Activated naive CD8-positive, alpha-beta T cell (primary cell): ENCODE measurements around the gene CCNQ.
"Not testable (repeated sequence)": the region's sequence is repeated elsewhere in the genome, so short reads cannot be mapped to it uniquely, and the experiment has no call there.

Experiments
- H3K27ac Mint-ChIP-seq: one replicate; pipeline ENCODE4 v1.8.0; 2021; ENCODE audit warnings: mixed read lengths
- H3K27me3 Mint-ChIP-seq: one replicate; pipeline ENCODE4 v1.8.0; 2021; ENCODE audit warnings: mixed read lengths
- H3K36me3 Mint-ChIP-seq: one replicate; pipeline ENCODE4 v1.8.0; 2021; ENCODE audit warnings: mixed read lengths
- H3K4me1 Mint-ChIP-seq: one replicate; pipeline ENCODE4 v1.8.0; 2021; ENCODE audit warnings: low read depth, mixed read lengths
- H3K4me3 Mint-ChIP-seq: one replicate; pipeline ENCODE4 v1.8.0; 2021; ENCODE audit warnings: mild to moderate bottlenecking, mixed read lengths
- H3K9me3 Mint-ChIP-seq: one replicate; pipeline ENCODE4 v1.8.0; 2021; ENCODE audit warnings: low read depth, mixed read lengths

The CCNQ gene

GRCh38 chrX:153614818-153615217, 15.9 kb upstream of the CCNQ start:
- Mint-ChIP-seq H3K9me3 (no peaks in the 10 kb centered on the region), H3K27ac (no peak overlapping the region), H3K27me3 (no peaks in the 10 kb centered on the region), H3K4me1 (peaks cover 9% of the 10 kb centered on the region), H3K4me3 (peak overlapping the region; percentile 30), H3K36me3 (no peaks in the 10 kb centered on the region)

DNA sequence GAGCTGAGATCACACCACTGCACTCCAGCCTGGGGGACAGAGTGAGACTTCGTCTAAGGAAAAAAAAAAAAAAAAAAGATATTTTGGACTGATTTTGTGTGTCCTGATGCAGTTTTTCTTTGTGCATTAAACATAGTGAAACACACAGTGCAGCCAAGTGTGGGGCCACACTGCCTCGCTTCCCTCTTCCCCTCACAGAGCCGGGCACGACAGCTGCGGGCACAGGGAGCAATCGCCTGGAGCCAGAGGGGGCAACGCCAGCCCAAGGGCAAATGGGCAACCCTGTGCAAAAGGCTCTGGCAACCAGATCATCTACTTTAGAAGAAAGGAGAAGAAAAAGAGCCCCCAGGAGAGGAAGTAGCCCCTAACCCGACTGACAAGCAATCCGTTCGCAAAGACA, 13.5 kb upstream of the CCNQ start:
- Mint-ChIP-seq H3K36me3 (no peaks in the 10 kb centered on the region), H3K9me3 (no peaks in the 10 kb centered on the region), H3K27me3 (no peaks in the 10 kb centered on the region), H3K4me3 (no peak overlapping the region), H3K4me1 (peaks cover 14% of the 10 kb centered on the region), H3K27ac (no peak overlapping the region)

DNA sequence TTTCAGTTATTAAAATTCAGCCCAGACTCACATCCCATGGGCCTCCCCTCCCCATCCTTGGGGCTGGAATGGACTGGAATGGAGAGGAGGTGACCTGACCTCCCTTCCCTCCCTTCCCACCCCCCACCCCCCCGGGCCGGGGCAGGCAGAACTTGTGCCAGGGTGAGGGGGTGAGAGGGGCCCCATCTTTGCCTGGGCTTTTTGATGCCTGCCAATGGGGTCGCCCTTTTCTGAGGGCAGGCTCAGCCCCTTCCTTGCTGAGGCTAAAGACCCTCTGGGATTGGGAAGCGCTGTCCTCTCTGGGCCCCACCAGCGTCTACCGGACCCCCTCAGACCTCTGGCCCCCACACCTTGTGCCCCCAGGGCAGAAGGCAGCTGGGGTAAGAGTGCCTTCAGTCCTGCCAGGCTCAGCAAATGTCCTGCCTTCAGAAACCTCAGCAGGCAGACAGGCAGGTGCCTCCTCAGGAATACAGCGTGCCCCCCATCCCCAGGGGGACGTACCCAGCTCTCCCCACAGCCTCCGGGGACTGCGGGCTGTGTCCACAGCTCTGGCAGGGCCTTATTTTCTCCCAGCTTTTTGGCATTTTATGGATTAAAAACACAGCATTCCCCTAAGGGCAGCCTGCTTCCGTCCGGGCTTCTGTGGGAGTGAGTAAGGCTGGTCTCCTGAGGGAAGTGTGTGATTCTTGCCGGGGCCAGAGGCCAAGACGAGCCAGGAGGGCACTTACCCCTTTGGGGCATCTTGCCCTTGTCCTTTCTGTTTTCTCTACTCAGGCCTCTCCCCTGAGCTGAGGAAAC, 12.6 kb upstream of the CCNQ start:
- Mint-ChIP-seq H3K9me3 (no peaks in the 10 kb centered on the region), H3K4me3 (no peak overlapping the region), H3K27me3 (no peaks in the 10 kb centered on the region), H3K27ac (no peak overlapping the region), H3K36me3 (no peaks in the 10 kb centered on the region), H3K4me1 (peaks cover 14% of the 10 kb centered on the region)

DNA sequence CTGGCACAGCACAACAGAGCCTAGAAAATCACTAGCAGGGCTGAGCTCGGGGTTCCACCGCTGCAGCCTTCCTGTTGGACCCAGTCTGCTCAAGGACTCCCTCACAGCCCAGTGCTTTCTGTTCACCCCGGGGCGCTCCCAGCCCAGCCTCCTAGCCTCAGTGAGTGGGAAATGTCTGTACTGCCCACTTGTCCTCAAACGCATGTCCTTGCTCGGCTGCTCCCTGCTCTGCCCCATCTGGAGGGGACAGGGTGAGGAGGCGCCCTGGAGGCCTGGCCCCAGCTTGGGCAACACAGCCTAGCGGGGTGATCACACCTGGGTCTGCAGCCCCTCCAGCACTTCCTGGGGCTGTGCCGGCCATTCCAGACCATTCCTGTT, 11.9 kb upstream of the CCNQ start:
- Mint-ChIP-seq H3K4me1 (peaks cover 14% of the 10 kb centered on the region), H3K27ac (no peak overlapping the region), H3K4me3 (no peak overlapping the region), H3K9me3 (no peaks in the 10 kb centered on the region), H3K36me3 (no peaks in the 10 kb centered on the region), H3K27me3 (no peaks in the 10 kb centered on the region)

DNA sequence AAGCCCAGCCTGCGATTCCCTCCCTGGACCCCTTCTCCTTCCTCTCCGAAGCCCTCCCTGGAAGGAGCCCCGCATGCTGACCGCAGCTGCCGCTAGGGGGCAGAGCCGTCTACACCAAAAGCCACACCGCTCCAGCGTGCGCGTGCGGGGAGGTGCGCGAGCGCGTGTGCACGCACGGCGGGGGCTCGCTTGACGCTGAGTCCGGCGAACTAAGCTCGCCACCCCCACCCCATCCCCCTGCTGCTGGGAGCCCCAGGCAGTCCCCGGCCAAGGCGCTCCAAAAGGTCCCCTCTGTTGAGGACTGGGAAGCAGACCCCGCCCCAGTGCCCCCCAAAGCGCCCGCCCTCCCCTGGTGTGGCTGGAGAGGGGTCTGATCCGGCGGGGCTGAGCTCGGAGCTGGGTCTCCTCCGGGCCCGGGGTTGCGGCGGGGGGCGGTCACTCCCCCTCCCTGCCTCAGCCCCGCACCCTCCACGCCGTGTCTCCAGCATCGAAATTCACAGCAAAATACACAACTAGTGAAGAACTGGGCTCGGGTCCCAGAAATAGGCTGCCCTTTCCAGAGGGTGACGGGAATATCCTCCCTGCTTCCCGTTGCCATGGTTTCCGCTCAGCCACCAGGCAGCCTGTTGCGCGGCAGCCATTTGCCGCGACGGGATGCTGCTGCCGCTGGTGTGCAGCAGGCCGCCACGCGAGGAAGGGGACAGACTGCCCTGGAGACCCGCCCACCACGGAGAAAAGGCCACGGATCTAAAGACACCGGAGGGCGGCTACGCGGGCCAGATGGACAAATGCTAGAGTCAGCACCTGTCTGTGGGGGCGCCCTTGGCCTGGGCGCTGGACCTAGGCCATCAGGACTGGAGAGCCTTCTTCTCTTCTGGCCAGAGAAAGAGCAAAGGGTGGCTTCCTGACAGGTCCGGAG, 11.2 kb upstream of the CCNQ start:
- no peaks in the 10 kb centered on the region for H3K36me3 Mint-ChIP-seq
- peak overlapping the region; percentile 82 for H3K4me3 Mint-ChIP-seq
- H3K27ac Mint-ChIP-seq, result peak overlapping the region; percentile 41
- H3K27me3 Mint-ChIP-seq, result no peaks in the 10 kb centered on the region
- H3K4me1 Mint-ChIP-seq, result peaks cover 13% of the 10 kb centered on the region
- no peaks in the 10 kb centered on the region for H3K9me3 Mint-ChIP-seq

DNA sequence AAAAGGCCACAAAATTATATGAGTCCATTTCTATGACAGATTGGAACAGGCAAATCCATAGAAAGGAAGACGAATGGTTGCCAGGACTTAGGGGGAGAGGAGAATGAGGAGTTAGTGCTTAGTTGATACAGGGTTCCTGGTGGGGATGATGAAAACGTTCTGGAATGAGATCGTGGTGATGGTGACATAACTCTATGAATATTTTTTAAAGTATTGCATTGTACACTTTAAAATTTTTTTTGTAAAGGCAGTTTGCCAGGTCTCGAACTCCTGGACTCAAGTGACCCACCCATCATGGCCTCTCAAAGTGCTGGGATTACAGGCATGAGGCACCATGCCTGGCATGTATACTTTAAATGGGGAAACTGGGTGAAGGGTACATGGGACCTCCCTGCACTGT, 9.9 kb upstream of the CCNQ start:
- Mint-ChIP-seq H3K4me1 (peaks cover 5% of the 10 kb centered on the region), H3K4me3 (no peak overlapping the region), H3K9me3 (no peaks in the 10 kb centered on the region), H3K36me3 (no peaks in the 10 kb centered on the region), H3K27ac (no peak overlapping the region), H3K27me3 (no peaks in the 10 kb centered on the region)

DNA sequence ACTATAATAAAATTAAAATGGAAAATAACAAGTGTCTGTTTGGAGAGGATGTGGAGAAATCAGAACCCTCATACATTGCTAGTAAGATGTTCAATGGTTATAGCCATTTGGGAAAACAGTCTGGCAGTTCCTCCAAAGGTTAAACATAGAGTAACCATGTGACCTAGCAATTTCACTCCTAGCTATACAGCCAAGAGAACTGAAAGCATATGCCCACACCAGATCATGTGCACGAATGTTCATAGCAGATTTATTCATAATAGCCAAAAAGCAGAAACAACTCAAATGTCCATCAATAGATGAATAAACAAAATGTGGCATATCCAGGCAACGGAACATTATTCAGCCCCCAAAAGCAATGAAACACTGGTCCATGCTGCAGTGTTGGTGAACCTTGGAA, 9.4 kb upstream of the CCNQ start:
- no peaks in the 10 kb centered on the region for H3K9me3 Mint-ChIP-seq
- no peak overlapping the region for H3K4me3 Mint-ChIP-seq

DNA sequence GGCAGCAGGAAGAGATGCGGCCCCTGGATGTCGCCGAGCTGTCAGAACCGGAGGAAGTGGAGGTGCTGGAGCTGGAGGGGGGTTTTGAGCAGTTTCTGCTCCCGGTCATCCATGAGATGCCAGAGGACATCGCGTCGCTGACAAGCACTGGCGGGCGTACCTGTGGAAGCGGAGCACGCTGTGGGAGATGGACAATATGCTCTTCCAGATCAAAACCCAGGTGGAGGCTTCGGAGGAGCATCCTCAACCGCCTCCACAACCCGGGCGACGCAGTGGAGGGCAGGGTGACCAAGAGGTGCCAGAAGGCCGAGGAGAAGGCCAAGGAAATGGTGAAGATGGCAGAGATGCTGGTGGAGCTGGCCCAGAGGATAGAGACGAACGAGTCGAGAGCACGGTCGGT, 7.6 kb upstream of the CCNQ start:
- no peaks in the 10 kb centered on the region for H3K36me3 Mint-ChIP-seq
- no peak overlapping the region for H3K4me3 Mint-ChIP-seq
- H3K27ac Mint-ChIP-seq, result no peak overlapping the region
- H3K27me3 Mint-ChIP-seq, result no peaks in the 10 kb centered on the region
- no peaks in the 10 kb centered on the region for H3K9me3 Mint-ChIP-seq
- H3K4me1 Mint-ChIP-seq, result peaks cover 10% of the 10 kb centered on the region

More for the DNA sequence above, 9.4 kb upstream of the CCNQ start:
- Mint-ChIP-seq H3K36me3 (no peaks in the 10 kb centered on the region), H3K27me3 (no peaks in the 10 kb centered on the region), H3K27ac (no peak overlapping the region), H3K4me1 (peaks cover 7% of the 10 kb centered on the region)

DNA sequence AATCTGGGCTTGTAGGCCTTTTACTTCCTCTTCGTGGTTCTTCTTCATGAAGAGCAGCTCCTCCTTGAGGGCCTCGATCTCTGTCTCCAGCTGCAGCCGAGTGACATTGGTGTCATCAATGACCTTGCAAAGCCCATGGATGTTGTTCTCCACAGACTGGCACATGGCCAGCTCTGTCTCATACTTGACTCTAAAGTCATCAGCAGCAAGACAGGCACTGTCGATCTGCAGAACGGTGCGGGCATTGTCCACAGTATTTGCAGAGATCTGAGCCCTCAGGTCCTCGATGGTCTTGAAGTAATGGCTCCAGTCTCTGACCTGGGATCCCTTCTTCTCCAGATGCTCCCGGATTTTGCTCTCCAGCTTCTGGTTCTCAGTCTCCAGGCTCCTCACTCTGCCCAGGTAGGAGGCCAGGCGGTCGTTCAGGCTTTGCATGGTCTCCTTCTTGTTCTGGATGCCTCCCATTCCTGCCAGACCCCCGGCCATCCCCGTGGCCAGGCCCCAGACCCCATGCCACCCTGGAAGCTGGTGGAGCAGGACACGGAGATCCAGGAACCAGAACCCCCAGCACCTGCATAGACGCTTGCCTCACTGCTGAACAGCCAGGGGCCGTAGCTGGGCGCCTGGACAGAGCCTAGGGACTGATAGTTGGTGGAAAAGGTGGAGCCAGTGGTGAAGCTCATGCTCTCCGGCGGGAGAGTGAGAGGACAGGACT, 5.9 kb upstream of the CCNQ start:
- H3K4me1 Mint-ChIP-seq, result peaks cover 20% of the 10 kb centered on the region
- not testable (repeated sequence) for H3K36me3 Mint-ChIP-seq, H3K27me3 Mint-ChIP-seq, H3K4me3 Mint-ChIP-seq, H3K9me3 Mint-ChIP-seq, H3K27ac Mint-ChIP-seq

- Mint-ChIP-seq H3K9me3 (no peaks in the 10 kb centered on the region), H3K36me3 (no peaks in the 10 kb centered on the region), H3K27me3 (no peaks in the 10 kb centered on the region), H3K4me3 (no peak overlapping the region), H3K27ac (no peak overlapping the region), H3K4me1 (peaks cover 15% of the 10 kb centered on the region)
Observed at GRCh38 chrX:153603131-153603656, 4.3 kb upstream of the CCNQ start.

GRCh38 chrX:153602601-153603000, 3.7 kb upstream of the CCNQ start:
- Mint-ChIP-seq H3K4me1 (peaks cover 20% of the 10 kb centered on the region), H3K9me3 (no peaks in the 10 kb centered on the region), H3K4me3 (no peak overlapping the region), H3K27me3 (no peaks in the 10 kb centered on the region), H3K36me3 (no peaks in the 10 kb centered on the region), H3K27ac (no peak overlapping the region)

DNA sequence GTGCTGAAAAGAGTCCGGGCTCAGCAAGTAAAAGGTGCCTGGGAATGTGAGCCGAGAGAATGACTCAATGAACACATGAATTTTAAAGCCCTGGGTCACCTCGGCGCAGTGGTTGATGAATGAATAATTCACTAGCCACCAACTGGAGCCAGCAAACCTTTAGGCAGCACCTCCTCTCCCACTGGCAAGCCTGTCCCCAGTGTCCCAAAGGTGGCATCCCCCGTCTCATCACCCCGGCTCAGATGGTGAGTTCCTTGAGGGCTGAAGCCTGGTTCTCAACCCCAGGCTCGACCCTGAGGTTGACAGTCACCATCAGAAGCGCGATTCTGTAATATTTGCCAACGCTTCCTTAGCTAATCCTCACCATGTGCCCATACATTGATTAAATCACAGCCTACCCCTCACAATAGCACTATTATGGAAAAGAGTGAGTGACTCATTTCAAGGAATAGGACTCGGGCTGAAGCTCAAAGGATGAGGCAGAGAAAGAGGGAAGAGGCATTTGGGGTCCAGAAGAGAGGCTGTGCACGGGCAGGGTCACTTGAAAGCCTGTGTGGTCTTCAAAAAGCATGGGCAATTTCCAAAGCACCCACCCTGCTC, 2.7 kb upstream of the CCNQ start:
- H3K36me3 Mint-ChIP-seq, result no peaks in the 10 kb centered on the region
- H3K4me1 Mint-ChIP-seq, result peaks cover 28% of the 10 kb centered on the region
- no peak overlapping the region for H3K4me3 Mint-ChIP-seq
- H3K27ac Mint-ChIP-seq, result no peak overlapping the region
- H3K27me3 Mint-ChIP-seq, result no peaks in the 10 kb centered on the region
- H3K9me3 Mint-ChIP-seq, result no peaks in the 10 kb centered on the region

GRCh38 chrX:153600921-153601320, 2.0 kb upstream of the CCNQ start:
- Mint-ChIP-seq H3K4me1 (peaks cover 29% of the 10 kb centered on the region), H3K9me3 (no peaks in the 10 kb centered on the region), H3K27me3 (no peaks in the 10 kb centered on the region), H3K27ac (no peak overlapping the region), H3K36me3 (no peaks in the 10 kb centered on the region), H3K4me3 (peak overlapping the region; percentile 63)

DNA sequence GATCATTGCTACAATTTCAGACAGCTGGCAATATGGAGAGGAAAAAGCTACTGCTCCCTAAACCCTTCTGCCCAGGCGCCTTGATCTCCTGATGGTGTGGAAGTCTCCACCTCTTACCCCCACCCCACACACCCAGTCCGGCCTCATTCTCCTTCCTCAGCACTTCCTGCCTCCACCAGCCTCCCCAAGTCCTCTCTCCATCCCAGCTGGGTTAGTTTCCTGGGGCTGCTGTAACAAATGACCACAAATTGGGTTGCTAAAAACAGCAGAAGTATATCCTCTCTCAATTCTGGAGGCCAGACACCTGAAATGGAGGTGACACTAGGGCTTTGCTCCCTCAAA, 1.1 kb upstream of the CCNQ start:
- H3K36me3 Mint-ChIP-seq, result no peaks in the 10 kb centered on the region
- peaks cover 33% of the 10 kb centered on the region for H3K4me1 Mint-ChIP-seq
- H3K27ac Mint-ChIP-seq, result peak overlapping the region; percentile 34
- H3K4me3 Mint-ChIP-seq, result peak overlapping the region; percentile 87
- H3K27me3 Mint-ChIP-seq, result no peaks in the 10 kb centered on the region
- no peaks in the 10 kb centered on the region for H3K9me3 Mint-ChIP-seq
